NCI-H128 (cell line): Measurements from ENCODE around the gene CLTB.

Source experiments
- DNase-seq: peaks from one replicate; lab custom pipeline; 2025; ENCODE audit not compliant: unreplicated experiment; lab: John Stamatoyannopoulos, UW

CLTB gene

GRCh38 chr5:176355400-176356178 lies 60.8 kb downstream of the CLTB start:
- DNase-seq, result no peak

- DNase-seq, result no peak
These were observed 62.8 kb downstream of the CLTB start for GRCh38 chr5:176353533-176353932.

- no peak for DNase-seq
These were observed 64.0 kb downstream of the CLTB start for GRCh38 chr5:176352116-176352878.

- DNase-seq, result no peak
These were observed 65.9 kb downstream of the CLTB start for GRCh38 chr5:176350416-176350815.

- no peak for DNase-seq
These were observed 73.4 kb downstream of the CLTB start for GRCh38 chr5:176342766-176343458.
